HS-27A (cell line): ENCODE data around the gene FAM72D.
"Not testable (repeated sequence)": the region's sequence is repeated elsewhere in the genome, so short reads cannot be mapped to it uniquely, and the experiment has no call there.

Experiments
- DNase-seq: peaks from one replicate; pipeline ENCODE4 v3.0.0-alpha.2; 2012; ENCODE audit warnings: low read depth, missing footprints

FAM72D gene

GRCh38 chr1:145095284-145096057, at the start of gene FAM72D, which contains the start of gene SRGAP2B:
Gene FAM72D, plus strand, starts transcription at chr1:145095974. Its CDS starts 874 bp downstream, at chr1:145096848.
Gene SRGAP2B, minus strand, starts transcription at chr1:145095328. Its CDS starts 2,427 bp downstream, at chr1:145092901.
- DNase-seq, result not testable (repeated sequence)

- DNase-seq, result not testable (repeated sequence)
These were observed 48.2 kb upstream of the FAM72D start for GRCh38 chr1:145047553-145047952.

GRCh38 chr1:145048181-145048856, 47.5 kb upstream of the FAM72D start:
- DNase-seq, result not testable (repeated sequence)

GRCh38 chr1:145052019-145052776, 43.6 kb upstream of the FAM72D start:
- DNase-seq, result not testable (repeated sequence)

- not testable (repeated sequence) for DNase-seq
These were observed 42.3 kb upstream of the FAM72D start for GRCh38 chr1:145053428-145053827.

- DNase-seq, result not testable (repeated sequence)
These were observed 40.5 kb upstream of the FAM72D start for GRCh38 chr1:145055217-145055760.

GRCh38 chr1:145058184-145058583, 37.6 kb upstream of the FAM72D start:
- DNase-seq, result not testable (repeated sequence)

- not testable (repeated sequence) for DNase-seq
These were observed 32.5 kb upstream of the FAM72D start for GRCh38 chr1:145063285-145063684.

- not testable (repeated sequence) for DNase-seq
These were observed 31.7 kb upstream of the FAM72D start for GRCh38 chr1:145063941-145064648.

- DNase-seq, result not testable (repeated sequence)
These were observed 30.5 kb upstream of the FAM72D start for GRCh38 chr1:145065194-145065826.

- not testable (repeated sequence) for DNase-seq
These were observed 29.3 kb upstream of the FAM72D start for GRCh38 chr1:145066486-145066885.

GRCh38 chr1:145071569-145071968, 24.2 kb upstream of the FAM72D start:
- DNase-seq, result not testable (repeated sequence)

GRCh38 chr1:145074021-145074559, 21.7 kb upstream of the FAM72D start:
- not testable (repeated sequence) for DNase-seq

- DNase-seq, result not testable (repeated sequence)
These were observed 18.9 kb upstream of the FAM72D start for GRCh38 chr1:145076877-145077276.

GRCh38 chr1:145077872-145078786, 17.6 kb upstream of the FAM72D start:
- not testable (repeated sequence) for DNase-seq

GRCh38 chr1:145078787-145079370, 16.9 kb upstream of the FAM72D start:
- not testable (repeated sequence) for DNase-seq

- DNase-seq, result not testable (repeated sequence)
These were observed 16.0 kb upstream of the FAM72D start for GRCh38 chr1:145079737-145080136.

GRCh38 chr1:145080193-145080592, 15.6 kb upstream of the FAM72D start:
- DNase-seq, result not testable (repeated sequence)
